Omental fat pad (tissue), 4 donors: Measurements from ENCODE around the gene GNMT. TPM values are rescaled to one million over a fixed set of nuclear protein-coding genes. Genes with fewer than 3 reads are reported as not detected.

ENCODE experiments used
- ATAC-seq: fragments of 150-250 bp; one replicate; pipeline ENCODE4 v1.9.1; 2016; ENCODE audit warnings: mild to moderate bottlenecking, moderate library complexity; ENCODE audit not compliant: low FRiP score
- DNase-seq: peaks from one replicate; pipeline ENCODE4 v3.0.0-alpha.2; 2019; ENCODE audit warnings: low spot score
- total RNA-seq, 4 donors: library from RNA; depleted of rRNA; stranded (reverse); fragments of >200 nt; gene quantifications; one replicate each; pipeline ENCODE4 v1.1.0, GENCODE V29; 2016
- TF ChIP-seq, protein P1 (sequence below), 3 donors: fragments of 450-650 bp; IDR thresholded peaks; one replicate each; pipeline ENCODE4 v1.5.1; 2016 to 2017; ENCODE audit warnings: antibody characterized with exemption in 3 of 3, mild to moderate bottlenecking in 3 of 3, moderate library complexity in 2 of 3

Gene GNMT
- total RNA-seq, 4 donors from 2014 or later, result 0.84 to 1.1 (median 1.0) TPM; not detected in 1

DNA sequence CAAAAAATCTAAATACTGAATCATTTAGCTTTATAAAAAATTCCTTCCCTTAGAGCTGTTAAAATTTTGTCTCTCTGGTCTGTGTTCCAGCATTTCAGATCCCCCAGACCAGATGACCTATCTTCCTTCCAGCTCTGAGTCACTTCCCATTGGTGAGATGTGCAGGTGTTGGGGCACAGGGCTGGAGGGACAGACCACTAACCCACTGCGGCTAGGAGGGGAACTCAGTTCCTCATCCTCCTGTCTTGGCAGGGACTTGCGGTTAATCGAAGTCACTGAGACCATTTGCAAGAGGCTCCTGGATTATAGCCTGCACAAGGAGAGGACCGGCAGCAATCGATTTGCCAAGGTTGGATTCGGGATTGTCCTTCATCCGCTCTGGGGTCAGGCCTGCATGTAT is 25.2 kb upstream of the GNMT start:
- TF ChIP-seq, protein P1, sequence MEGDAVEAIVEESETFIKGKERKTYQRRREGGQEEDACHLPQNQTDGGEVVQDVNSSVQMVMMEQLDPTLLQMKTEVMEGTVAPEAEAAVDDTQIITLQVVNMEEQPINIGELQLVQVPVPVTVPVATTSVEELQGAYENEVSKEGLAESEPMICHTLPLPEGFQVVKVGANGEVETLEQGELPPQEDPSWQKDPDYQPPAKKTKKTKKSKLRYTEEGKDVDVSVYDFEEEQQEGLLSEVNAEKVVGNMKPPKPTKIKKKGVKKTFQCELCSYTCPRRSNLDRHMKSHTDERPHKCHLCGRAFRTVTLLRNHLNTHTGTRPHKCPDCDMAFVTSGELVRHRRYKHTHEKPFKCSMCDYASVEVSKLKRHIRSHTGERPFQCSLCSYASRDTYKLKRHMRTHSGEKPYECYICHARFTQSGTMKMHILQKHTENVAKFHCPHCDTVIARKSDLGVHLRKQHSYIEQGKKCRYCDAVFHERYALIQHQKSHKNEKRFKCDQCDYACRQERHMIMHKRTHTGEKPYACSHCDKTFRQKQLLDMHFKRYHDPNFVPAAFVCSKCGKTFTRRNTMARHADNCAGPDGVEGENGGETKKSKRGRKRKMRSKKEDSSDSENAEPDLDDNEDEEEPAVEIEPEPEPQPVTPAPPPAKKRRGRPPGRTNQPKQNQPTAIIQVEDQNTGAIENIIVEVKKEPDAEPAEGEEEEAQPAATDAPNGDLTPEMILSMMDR (IDR thresholded peaks at IDR 0.05), result no peak
- ATAC-seq (no peak), DNase-seq (no peak)

DNA sequence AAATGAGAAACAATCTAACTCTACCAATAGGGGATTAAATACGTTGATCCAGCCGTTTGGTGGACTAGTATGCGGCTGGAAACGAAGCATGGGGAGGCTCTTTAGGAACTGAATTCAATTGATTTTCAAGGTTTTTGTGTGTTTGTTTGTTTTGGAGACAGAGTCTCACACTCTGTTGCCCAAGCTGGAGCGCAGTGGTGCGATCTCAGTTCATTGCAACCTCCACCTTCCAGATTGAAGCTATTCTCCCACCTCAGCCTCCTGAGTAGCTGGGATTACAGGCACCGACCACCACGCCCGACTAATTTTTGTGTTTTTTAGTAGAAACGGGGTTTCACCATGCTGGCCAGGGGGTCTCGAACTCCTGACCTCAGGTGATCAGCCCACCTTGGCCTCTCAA is 24.2 kb upstream of the GNMT start:
- TF ChIP-seq, protein P1 (IDR thresholded peaks at IDR 0.05), result no peak
- DNase-seq (no peak), ATAC-seq (no peak)

DNA sequence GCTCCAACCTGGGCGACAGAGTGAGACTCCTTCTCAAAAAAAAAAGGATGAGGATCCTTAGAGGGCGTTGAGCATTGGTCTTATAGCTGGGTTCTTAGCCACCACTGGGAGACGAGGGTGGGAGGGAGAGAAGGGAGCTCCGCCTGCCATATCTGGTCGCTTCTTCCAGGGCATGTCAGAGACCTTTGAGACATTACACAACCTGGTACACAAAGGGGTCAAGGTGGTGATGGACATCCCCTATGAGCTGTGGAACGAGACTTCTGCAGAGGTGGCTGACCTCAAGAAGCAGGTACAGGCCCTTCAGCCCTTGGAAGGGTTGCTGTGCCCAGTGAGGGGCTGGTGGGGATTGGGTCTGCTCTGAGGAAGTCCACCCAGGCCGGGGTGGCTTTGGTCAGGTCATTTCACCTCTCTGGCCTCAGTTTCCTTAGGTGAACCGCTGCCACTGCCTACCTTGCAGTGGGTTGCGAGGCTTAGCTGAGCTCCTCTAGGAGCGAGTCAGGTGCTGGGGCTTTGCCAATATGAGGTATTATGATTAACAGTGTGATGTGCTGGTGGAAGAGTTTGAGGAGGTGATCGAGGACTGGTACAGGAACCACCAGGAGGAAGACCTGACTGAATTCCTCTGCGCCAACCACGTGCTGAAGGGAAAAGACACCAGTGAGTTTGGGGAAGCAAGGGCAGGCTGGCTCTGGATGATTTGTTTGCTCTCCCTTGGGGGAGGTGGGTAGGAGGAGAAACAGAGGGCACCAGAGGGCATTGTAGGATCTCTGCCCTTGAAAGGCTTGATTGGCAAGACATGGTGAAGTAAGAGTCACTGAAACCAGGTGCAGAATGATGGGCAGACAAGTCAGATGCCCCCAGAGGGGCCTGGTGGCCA is 22.8 kb upstream of the GNMT start:
- TF ChIP-seq, protein P1 (IDR thresholded peaks at IDR 0.05), result no peak
- DNase-seq (no peak), ATAC-seq (no peak)

DNA sequence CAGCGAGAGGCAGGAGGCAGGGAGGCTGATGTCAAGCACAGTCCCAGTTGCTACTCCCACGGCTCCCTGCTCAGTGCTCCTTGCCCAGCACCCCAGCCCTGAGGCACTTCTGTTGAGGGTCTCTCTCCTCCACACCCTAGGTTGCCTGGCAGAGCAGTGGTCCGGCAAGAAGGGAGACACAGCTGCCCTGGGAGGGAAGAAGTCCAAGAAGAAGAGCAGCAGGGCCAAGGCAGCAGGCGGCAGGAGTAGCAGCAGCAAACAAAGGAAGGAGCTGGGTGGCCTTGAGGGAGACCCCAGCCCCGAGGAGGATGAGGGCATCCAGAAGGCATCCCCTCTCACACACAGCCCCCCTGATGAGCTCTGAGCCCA is 22.1 kb upstream of the GNMT start:
- TF ChIP-seq, protein P1 (IDR thresholded peaks at IDR 0.05), result no peak
- DNase-seq (no peak), ATAC-seq (no peak)

- TF ChIP-seq, protein P1 (IDR thresholded peaks at IDR 0.05), result no peak
- ATAC-seq (no peak), DNase-seq (no peak)
Measured at GRCh38 chr6:42938987-42939809, 21.4 kb upstream of the GNMT start.

GRCh38 chr6:42939810-42940167 is 20.8 kb upstream of the GNMT start:
- TF ChIP-seq, protein P1 (IDR thresholded peaks at IDR 0.05), result no peak
- DNase-seq, result no peak
- no peak for ATAC-seq
